ENCODE data around the gene AP5S1. TPM values are rescaled to one million over a fixed set of nuclear protein-coding genes. Genes with fewer than 3 reads are reported as not detected.

AP5S1 gene
- total RNA-seq, 1 donor from 2014 or later, result 22.8 TPM

- Mint-ChIP-seq H3K4me1 (ENCODE audit: unreplicated experiment) (peaks cover 25% of the 10 kb centered on the region), H3K27me3 (ENCODE audit: unreplicated experiment) (no peaks in the 10 kb centered on the region), H3K27ac (ENCODE audit: unreplicated experiment) (no peak overlapping the region), H3K4me3 (ENCODE audit: unreplicated experiment) (peak overlapping the region; percentile 71), H3K36me3 (ENCODE audit: unreplicated experiment) (no peaks in the 10 kb centered on the region), H3K9me3 (ENCODE audit: unreplicated experiment) (no peaks in the 10 kb centered on the region)
- no peak for DNase-seq (ENCODE audit: extremely low spot score, unreplicated experiment)
- no peak for TF ChIP-seq CTCF (IDR thresholded peaks at IDR 0.05)
These were observed 42.4 kb upstream of the AP5S1 start for GRCh38 chr20:3777716-3778629.

GRCh38 chr20:3778976-3779375 is 41.4 kb upstream of the AP5S1 start:
- DNase-seq (ENCODE audit: extremely low spot score, unreplicated experiment), result no peak
- Mint-ChIP-seq H3K9me3 (ENCODE audit: unreplicated experiment) (no peaks in the 10 kb centered on the region), H3K36me3 (ENCODE audit: unreplicated experiment) (no peaks in the 10 kb centered on the region), H3K4me3 (ENCODE audit: unreplicated experiment) (no peak overlapping the region), H3K27ac (ENCODE audit: unreplicated experiment) (no peak overlapping the region), H3K4me1 (ENCODE audit: unreplicated experiment) (peaks cover 33% of the 10 kb centered on the region), H3K27me3 (ENCODE audit: unreplicated experiment) (no peaks in the 10 kb centered on the region)
- TF ChIP-seq CTCF (IDR thresholded peaks at IDR 0.05), result no peak

GRCh38 chr20:3781153-3781910 is 39.0 kb upstream of the AP5S1 start, which contains the start of gene SPEF1:
Gene SPEF1 (minus strand): TSS chr20:3781448. CDS start chr20:3781287, 161 bp downstream.
- no peaks in the 10 kb centered on the region for H3K27me3 Mint-ChIP-seq (ENCODE audit: unreplicated experiment)
- TF ChIP-seq CTCF (IDR thresholded peaks at IDR 0.05), result peak; percentile 65
- DNase-seq (ENCODE audit: extremely low spot score, unreplicated experiment), result peak; percentile 91
- peak within 1 kb of the TSS; percentile 79 for H3K27ac Mint-ChIP-seq (ENCODE audit: unreplicated experiment)
- H3K36me3 Mint-ChIP-seq (ENCODE audit: unreplicated experiment), result peaks cover 2% of the 10 kb centered on the region
- no peaks in the 10 kb centered on the region for H3K9me3 Mint-ChIP-seq (ENCODE audit: unreplicated experiment)
- H3K4me3 Mint-ChIP-seq (ENCODE audit: unreplicated experiment), result peak within 1 kb of the TSS; percentile 65
- peaks cover 43% of the 10 kb centered on the region for H3K4me1 Mint-ChIP-seq (ENCODE audit: unreplicated experiment)

GRCh38 chr20:3782597-3782996 is 37.8 kb upstream of the AP5S1 start:
- no peaks in the 10 kb centered on the region for H3K9me3 Mint-ChIP-seq (ENCODE audit: unreplicated experiment)
- TF ChIP-seq CTCF (IDR thresholded peaks at IDR 0.05), result no peak
- H3K4me3 Mint-ChIP-seq (ENCODE audit: unreplicated experiment), result no peak overlapping the region
- peaks cover 42% of the 10 kb centered on the region for H3K4me1 Mint-ChIP-seq (ENCODE audit: unreplicated experiment)
- no peaks in the 10 kb centered on the region for H3K27me3 Mint-ChIP-seq (ENCODE audit: unreplicated experiment)
- peak overlapping the region; percentile 24 for H3K27ac Mint-ChIP-seq (ENCODE audit: unreplicated experiment)
- DNase-seq (ENCODE audit: extremely low spot score, unreplicated experiment), result no peak
- H3K36me3 Mint-ChIP-seq (ENCODE audit: unreplicated experiment), result peaks cover 2% of the 10 kb centered on the region

GRCh38 chr20:3783068-3783489 is 37.3 kb upstream of the AP5S1 start:
- H3K9me3 Mint-ChIP-seq (ENCODE audit: unreplicated experiment), result no peaks in the 10 kb centered on the region
- peaks cover 39% of the 10 kb centered on the region for H3K4me1 Mint-ChIP-seq (ENCODE audit: unreplicated experiment)
- H3K27me3 Mint-ChIP-seq (ENCODE audit: unreplicated experiment), result no peaks in the 10 kb centered on the region
- peaks cover 2% of the 10 kb centered on the region for H3K36me3 Mint-ChIP-seq (ENCODE audit: unreplicated experiment)
- H3K27ac Mint-ChIP-seq (ENCODE audit: unreplicated experiment), result peak overlapping the region; percentile 24
- peak overlapping the region; percentile 14 for H3K4me3 Mint-ChIP-seq (ENCODE audit: unreplicated experiment)
- DNase-seq (ENCODE audit: extremely low spot score, unreplicated experiment), result no peak
- no peak for TF ChIP-seq CTCF (IDR thresholded peaks at IDR 0.05)

All from osteocyte (in vitro differentiated cells).